Endothelial cell of umbilical vein (primary cell): ENCODE measurements around the gene ZNF783. TPM values are rescaled to one million over a fixed set of nuclear protein-coding genes. Genes with fewer than 3 reads are reported as not detected.

Experiments used
- BruUV-seq: library from RNA; stranded (reverse); fragments of 400-500 nt; replicated peaks from 2 replicates; lab custom pipeline; 2021; lab: Mats Ljungman, UMichigan
- CTCF ChIA-PET: fragments of 300-600, 350-600 bp; sonication (Branson Sonifier 250); formaldehyde crosslinking; loops from one replicate; lab custom pipeline; 2021; ENCODE audit warnings: antibody characterized with exemption, inconsistent platforms; lab: Charles Lee
- POLR2A ChIA-PET: fragments of 300-600, 350-600 bp; sonication (Branson Sonifier 250); formaldehyde crosslinking; loops from one replicate; lab custom pipeline; 2021; ENCODE audit warnings: antibody characterized with exemption, inconsistent platforms; lab: Charles Lee
- DNase-seq: peaks from one replicate; pipeline ENCODE4 v3.0.0-alpha.2; 2011; ENCODE audit warnings: low read depth, low spot score
- FAIRE-seq: peaks from 2 replicates; lab custom pipeline; 2011; peaks lifted over from hg19 to GRCh38; lab: Jason Lieb, UNC
- H2AFZ ChIP-seq: 2 replicates; pipeline ENCODE4 v1.6.0; 2012; ENCODE audit warnings: low read depth, low read length, control low read depth, inconsistent platforms
- H3K27ac ChIP-seq: 2 replicates; pipeline ENCODE4 v1.5.1; 2011; ENCODE audit warnings: low read depth, mild to moderate bottlenecking, control low read depth, low read length, moderate library complexity; ENCODE audit not compliant: insufficient read depth
- H3K27me3 ChIP-seq, 2 experiments: 2 replicates each; pipeline versions ENCODE4 v1.6.0 to v1.6.1; 2011; ENCODE audit warnings: low read length in 2 of 2, mixed read lengths in 1 of 2; ENCODE audit not compliant: control insufficient read depth in 2 of 2, insufficient read depth in 2 of 2
- H3K36me3 ChIP-seq, 2 experiments: 2 replicates in 1 of 2; 3 replicates in 1 of 2; pipeline ENCODE4 v1.5.1; 2011; ENCODE audit warnings: low read length in 2 of 2, mild to moderate bottlenecking in 1 of 2, moderate library complexity in 1 of 2; ENCODE audit not compliant: control insufficient read depth in 2 of 2, insufficient read depth in 2 of 2; ENCODE audit errors: extremely low read depth in 1 of 2
- H3K4me1 ChIP-seq: 3 replicates; pipeline ENCODE4 v1.5.1; 2011; ENCODE audit warnings: mild to moderate bottlenecking, low read length; ENCODE audit not compliant: control insufficient read depth, insufficient read depth; ENCODE audit errors: extremely low read depth
- H3K4me2 ChIP-seq: 2 replicates; pipeline ENCODE4 v1.6.1; 2011; ENCODE audit warnings: low read length, control low read depth, mixed read lengths; ENCODE audit not compliant: insufficient read depth
- H3K4me3 ChIP-seq, 3 experiments: fragments of 200-600 bp in 1 of 3; sonication (generic), shearing (Covaris generic) in 1 of 3; replicated peaks in 1 of 3; 2 replicates each; pipeline ENCODE4 v1.5.1; 2011 to 2016; ENCODE audit warnings: control low read depth in 3 of 3, low read length in 3 of 3, mild to moderate bottlenecking in 2 of 3, inconsistent platforms in 1 of 3, low read depth in 1 of 3, moderate library complexity in 1 of 3; ENCODE audit not compliant: insufficient read depth in 1 of 3
- H3K79me2 ChIP-seq: 2 replicates; pipeline ENCODE4 v1.6.0; 2012; ENCODE audit warnings: low read length, inconsistent platforms; ENCODE audit not compliant: control insufficient read depth, insufficient read depth
- H3K9ac ChIP-seq: replicated peaks from 2 replicates; pipeline ENCODE3; 2011; ENCODE audit warnings: low read length, control low read depth; ENCODE audit not compliant: insufficient read depth; ENCODE audit errors: extremely low read depth
- H3K9me1 ChIP-seq: replicated peaks from 3 replicates; pipeline ENCODE4 v1.6.0; 2011; ENCODE audit warnings: mild to moderate bottlenecking, low read length; ENCODE audit not compliant: control insufficient read depth, insufficient read depth; ENCODE audit errors: extremely low read depth
- H3K9me3 ChIP-seq: replicated peaks from 2 replicates; pipeline ENCODE4 v1.5.1; 2012; ENCODE audit warnings: low read length, inconsistent platforms; ENCODE audit not compliant: control insufficient read depth, insufficient read depth
- H4K20me1 ChIP-seq: replicated peaks from 2 replicates; pipeline ENCODE3; 2011; ENCODE audit warnings: mild to moderate bottlenecking, low read length; ENCODE audit not compliant: control insufficient read depth, insufficient read depth; ENCODE audit errors: extremely low read depth
- EZH2 ChIP-seq: IDR thresholded peaks from 2 replicates; pipeline ENCODE4 v1.6.1; 2012; ENCODE audit warnings: borderline replicate concordance, low read depth, mild to moderate bottlenecking, moderate library complexity, low read length, inconsistent platforms; ENCODE audit not compliant: severe bottlenecking
- FOS ChIP-seq: IDR thresholded peaks from 2 replicates; pipeline ENCODE4 v1.6.1; 2011; ENCODE audit warnings: mild to moderate bottlenecking, low read length, moderate library complexity, borderline replicate concordance; ENCODE audit not compliant: insufficient read depth
- GATA2 ChIP-seq: IDR thresholded peaks from 2 replicates; pipeline ENCODE4 v1.7.0; 2011; ENCODE audit warnings: low read depth, mild to moderate bottlenecking, moderate library complexity, mixed read lengths, low read length; ENCODE audit not compliant: insufficient read length, insufficient read depth
- JUN ChIP-seq: IDR thresholded peaks from 2 replicates; pipeline ENCODE4 v1.6.1; 2011; ENCODE audit warnings: borderline replicate concordance, low read depth; ENCODE audit not compliant: insufficient read length, insufficient read depth
- MYC ChIP-seq: IDR thresholded peaks from one replicate; pipeline ENCODE4 v1.6.1; 2011; ENCODE audit warnings: mild to moderate bottlenecking, low read depth, low read length
- POLR2A ChIP-seq: IDR thresholded peaks from 2 replicates; pipeline ENCODE4 v1.6.1; 2012; ENCODE audit warnings: low read depth, mild to moderate bottlenecking, control low read depth, low read length
- POLR2AphosphoS5 ChIP-seq: IDR thresholded peaks from 2 replicates; pipeline ENCODE4 v1.6.1; 2012; ENCODE audit warnings: low read depth, mild to moderate bottlenecking, control low read depth, low read length, moderate library complexity; ENCODE audit not compliant: insufficient read depth
- dilution Hi-C: fragments of 300-500 bp; cut with MboI; formaldehyde crosslinking; loops from one replicate; pipeline ENCODE4 v1.15.0; 2019; ENCODE audit warnings: low sequenced_read_pairs; ENCODE audit not compliant: extremely low pct_ligation_motif_present
- intact Hi-C: fragments of 100-400 bp; cut with micrococcal nuclease; formaldehyde crosslinking; loops from one replicate; pipeline ENCODE4 v1.10.0; 2022
- polyA plus RNA-seq, 4 experiments: library from polyadenylated mRNA; depleted of rRNA in 3 of 4; stranded (reverse) in 3 of 4; unstranded in 1 of 4; fragments of >200 nt; gene quantifications; 2 replicates each; pipeline versions ENCODE4 v1.2.1 to v1.2.3, GENCODE V29; 2011 to 2012; ENCODE audit warnings: missing spikeins in 1 of 4
- total RNA-seq: library from RNA; stranded (reverse); gene quantifications from 2 replicates; pipeline ENCODE4 v1.2.3, GENCODE V29; 2021
- TF ChIP-seq, protein P1 (sequence below): IDR thresholded peaks from 2 replicates; pipeline ENCODE4 v1.6.1; 2011; ENCODE audit not compliant: insufficient read depth, insufficient read length
- TF ChIP-seq, protein P2 (sequence below), 2 donors: IDR thresholded peaks; 1 replicate in 1 of 2; 2 replicates in 1 of 2; pipeline ENCODE4 v1.5.1; 2011; ENCODE audit warnings: low read length in 2 of 2, mild to moderate bottlenecking in 2 of 2, moderate library complexity in 2 of 2, control low read depth in 1 of 2, inconsistent platforms in 1 of 2, low read depth in 1 of 2; ENCODE audit not compliant: insufficient read depth in 1 of 2; ENCODE audit errors: extremely low read depth in 1 of 2

Gene ZNF783
- total and polyA plus RNA-seq, 2 donors (not counting 3 experiments of a cell fraction or from before 2014, with no cell fraction given) = 7.3 to 9.8 TPM

DNA sequence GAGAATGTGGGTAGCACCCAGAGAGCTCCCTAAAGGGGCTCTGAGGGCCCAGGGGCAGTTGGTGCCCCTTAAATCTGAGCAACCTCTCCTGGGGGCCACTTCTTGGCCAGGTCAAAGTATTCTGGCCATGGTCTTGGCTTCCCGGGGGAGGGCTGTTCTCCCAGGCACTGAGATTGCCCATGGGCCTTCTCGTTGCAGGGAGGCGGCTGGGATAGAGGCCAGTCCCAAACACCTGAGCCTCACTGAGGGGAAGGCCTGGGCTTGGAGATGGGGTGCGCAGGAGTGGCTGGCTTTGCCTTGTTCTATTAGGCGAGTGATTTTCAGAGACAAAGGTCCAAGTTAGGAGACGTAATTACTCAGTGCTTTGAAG lies 33.5 kb downstream of the ZNF783 start:
- no TSS peak for BruUV-seq
- Histone ChIP-seq H3K9me3 (no peaks in the 10 kb centered on the region), H3K9me1 (no peaks in the 10 kb centered on the region), H3K4me1 (no peaks in the 10 kb centered on the region), H3K36me3 (no peaks in the 10 kb centered on the region), H4K20me1 (no peaks in the 10 kb centered on the region), H3K4me2 (no peak overlapping the region), H3K9ac (no peak overlapping the region), H2AFZ (no peak overlapping the region), H3K79me2 (no peaks in the 10 kb centered on the region), H3K27me3 (no peaks in the 10 kb centered on the region), H3K4me3 (no peak overlapping the region), H3K27ac (no peak overlapping the region)
- intact Hi-C loops = no loop called here
- ChIA-PET CTCF (no interaction called here), POLR2A (no interaction called here)
- no peak for DNase-seq
- TF ChIP-seq EZH2 = no peak
- no peak for TF ChIP-seq JUN
- TF ChIP-seq, protein P1, sequence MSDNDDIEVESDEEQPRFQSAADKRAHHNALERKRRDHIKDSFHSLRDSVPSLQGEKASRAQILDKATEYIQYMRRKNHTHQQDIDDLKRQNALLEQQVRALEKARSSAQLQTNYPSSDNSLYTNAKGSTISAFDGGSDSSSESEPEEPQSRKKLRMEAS = no peak
- TF ChIP-seq FOS = no peak
- TF ChIP-seq MYC = no peak
- TF ChIP-seq, protein P2, sequence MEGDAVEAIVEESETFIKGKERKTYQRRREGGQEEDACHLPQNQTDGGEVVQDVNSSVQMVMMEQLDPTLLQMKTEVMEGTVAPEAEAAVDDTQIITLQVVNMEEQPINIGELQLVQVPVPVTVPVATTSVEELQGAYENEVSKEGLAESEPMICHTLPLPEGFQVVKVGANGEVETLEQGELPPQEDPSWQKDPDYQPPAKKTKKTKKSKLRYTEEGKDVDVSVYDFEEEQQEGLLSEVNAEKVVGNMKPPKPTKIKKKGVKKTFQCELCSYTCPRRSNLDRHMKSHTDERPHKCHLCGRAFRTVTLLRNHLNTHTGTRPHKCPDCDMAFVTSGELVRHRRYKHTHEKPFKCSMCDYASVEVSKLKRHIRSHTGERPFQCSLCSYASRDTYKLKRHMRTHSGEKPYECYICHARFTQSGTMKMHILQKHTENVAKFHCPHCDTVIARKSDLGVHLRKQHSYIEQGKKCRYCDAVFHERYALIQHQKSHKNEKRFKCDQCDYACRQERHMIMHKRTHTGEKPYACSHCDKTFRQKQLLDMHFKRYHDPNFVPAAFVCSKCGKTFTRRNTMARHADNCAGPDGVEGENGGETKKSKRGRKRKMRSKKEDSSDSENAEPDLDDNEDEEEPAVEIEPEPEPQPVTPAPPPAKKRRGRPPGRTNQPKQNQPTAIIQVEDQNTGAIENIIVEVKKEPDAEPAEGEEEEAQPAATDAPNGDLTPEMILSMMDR (IDR thresholded peaks at IDR 0.05; ENCODE audit: extremely low read depth in 1 of 2, insufficient read depth in 1 of 2, low read depth in 1 of 2, low read length in 2 of 2) = no peak
- no peak for TF ChIP-seq GATA2
- TF ChIP-seq POLR2A = no peak
- TF ChIP-seq POLR2AphosphoS5 = no peak
- dilution Hi-C loops = no loop called here
- FAIRE-seq = no peak
